Activated T-helper 1 cell treated with anti-CD3 and anti-CD28 coated beads, Interleukin-2, amount 50 U/mL, for 16 hours (primary cell): ENCODE measurements around the gene MYEOV.

ENCODE experiments used
- DNase-seq, 2 donors: peaks; one replicate each; pipeline ENCODE4 v3.0.0-alpha.2; 2020; ENCODE audit warnings: low read depth in 1 of 2, low spot score in 1 of 2

The MYEOV gene

GRCh38 chr11:69339041-69339733 lies 45.2 kb downstream of the MYEOV start:
- no peak for DNase-seq

- DNase-seq, result no peak
These were observed 46.1 kb downstream of the MYEOV start for GRCh38 chr11:69339983-69340565.

- no peak for DNase-seq
These were observed 48.8 kb downstream of the MYEOV start for GRCh38 chr11:69342588-69343330.

GRCh38 chr11:69343401-69344321 lies 49.7 kb downstream of the MYEOV start:
- DNase-seq, result no peak

DNA sequence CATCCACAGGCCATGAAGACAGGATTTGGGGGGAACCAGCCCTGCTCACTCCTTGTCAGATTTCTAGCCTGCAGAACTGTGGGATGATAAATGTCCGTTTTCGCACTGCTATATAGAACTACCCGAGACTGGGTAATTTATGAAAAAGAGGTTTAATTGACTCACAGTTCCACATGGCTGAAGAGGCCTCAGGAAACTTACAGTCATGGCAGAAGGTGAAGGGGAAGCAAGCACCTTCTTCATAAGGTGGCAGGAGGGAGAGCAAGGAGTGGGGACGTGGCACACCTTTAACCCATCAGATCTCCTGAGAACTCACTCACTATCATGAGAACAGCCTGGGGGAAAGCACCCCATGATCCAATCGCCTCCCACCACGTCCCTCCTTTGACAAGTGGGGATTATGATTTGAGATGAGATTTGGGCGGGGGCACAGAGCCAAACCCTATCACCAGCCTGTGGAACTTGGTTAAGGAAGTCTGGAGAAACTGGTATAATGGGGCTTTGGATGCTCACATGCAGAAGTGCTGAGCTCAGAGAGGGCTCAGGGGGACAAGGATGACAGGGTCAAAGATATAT lies 50.7 kb downstream of the MYEOV start:
- no peak for DNase-seq
